Lower leg skin (tissue), 4 donors: Measurements from ENCODE around the gene OGDHL. TPM values are rescaled to one million over a fixed set of nuclear protein-coding genes. Genes with fewer than 3 reads are reported as not detected.
A peak's percentile ranks its signal among the peaks of the same experiment; 100 is the strongest.

Experiments used
- DNase-seq, 2 donors: peaks; one replicate each; pipeline ENCODE4 v3.0.0-alpha.2; 2019; ENCODE audit warnings: low spot score in 2 of 2
- H3K4me3 ChIP-seq: fragments of 200-600 bp; sonication (generic); 2 replicates; pipeline ENCODE4 v1.5.1; 2017; ENCODE audit warnings: mild to moderate bottlenecking, low read depth; ENCODE audit not compliant: poor library complexity, severe bottlenecking
- CTCF ChIP-seq, 3 donors: fragments of 450-650 bp; IDR thresholded peaks; one replicate each; pipeline ENCODE4 v1.5.1; 2016; ENCODE audit warnings: antibody characterized with exemption in 3 of 3, mild to moderate bottlenecking in 3 of 3, moderate library complexity in 2 of 3
- POLR2A ChIP-seq, 2 donors: fragments of 450-650 bp; IDR thresholded peaks; one replicate each; pipeline ENCODE4 v1.6.1; 2016 to 2017; ENCODE audit warnings: antibody characterized with exemption in 2 of 2, mild to moderate bottlenecking in 1 of 2, moderate library complexity in 1 of 2
- WGBS, 2 donors: methylation state at CpG; one replicate each; pipeline ENCODE4 v1.1.5; 2018; 5-methylcytosine and 5-hydroxymethylcytosine counted together
- intact Hi-C: fragments of 100-400 bp; cut with DNase I; formaldehyde crosslinking; loops from one replicate; pipeline ENCODE4 v1.15.0; 2023; ENCODE audit warnings: low total_unique reads
- total RNA-seq, 4 donors: library from RNA; depleted of rRNA; stranded (reverse); fragments of >200 nt; gene quantifications; one replicate each; pipeline ENCODE4 v1.1.0, GENCODE V29; 2016

OGDHL gene
- total RNA-seq, 4 donors from 2014 or later = 0.10 to 0.16 TPM; not detected in 2

- intact Hi-C loops = no loop called here
- H3K4me3 ChIP-seq = no peak overlapping the region
- DNase-seq = peak in 1 of 2 donors; percentile 76
- TF ChIP-seq POLR2A (IDR thresholded peaks at IDR 0.05) = no peak
- TF ChIP-seq CTCF (IDR thresholded peaks at IDR 0.05) = no peak
- 84 to 88% methylated on average over 13 to 14 of the region's 16 CpGs for WGBS, 2 donors
These were observed 21.6 kb downstream of the OGDHL start for GRCh38 chr10:49740346-49741107.

- no peak overlapping the region for H3K4me3 ChIP-seq
- DNase-seq = peak in 1 of 2 donors; percentile 74
- intact Hi-C loops = no loop called here
- TF ChIP-seq CTCF (IDR thresholded peaks at IDR 0.05) (no peak), POLR2A (IDR thresholded peaks at IDR 0.05) (no peak)
- 49 to 77% methylated on average over 9 to 13 of the region's 14 CpGs for WGBS, 2 donors
These were observed 22.7 kb downstream of the OGDHL start for GRCh38 chr10:49739426-49739825.

GRCh38 chr10:49738616-49739360, 23.3 kb downstream of the OGDHL start:
- H3K4me3 ChIP-seq = no peak overlapping the region
- intact Hi-C loops = no loop called here
- no peak for DNase-seq
- WGBS, 2 donors = 57 to 73% methylated on average over 9 to 10 of the region's 10 CpGs
- TF ChIP-seq POLR2A (IDR thresholded peaks at IDR 0.05) (no peak), CTCF (IDR thresholded peaks at IDR 0.05) (no peak)

GRCh38 chr10:49737474-49738201, 24.5 kb downstream of the OGDHL start:
- H3K4me3 ChIP-seq = no peak overlapping the region
- DNase-seq = peak in 1 of 2 donors; percentile 76
- TF ChIP-seq CTCF (IDR thresholded peaks at IDR 0.05) = no peak
- no peak for TF ChIP-seq POLR2A (IDR thresholded peaks at IDR 0.05)
- intact Hi-C loops = no loop called here
- WGBS, 2 donors = 85 to 90% methylated on average over 16 to 18 of the region's 19 CpGs

- intact Hi-C loops = no loop called here
- H3K4me3 ChIP-seq = no peak overlapping the region
- no peak for DNase-seq
- 90 to 91% methylated on average over 5 of the region's 5 CpGs for WGBS, 2 donors
- TF ChIP-seq CTCF (IDR thresholded peaks at IDR 0.05) (no peak), POLR2A (IDR thresholded peaks at IDR 0.05) (no peak)
These were observed 25.5 kb downstream of the OGDHL start for GRCh38 chr10:49736564-49737113.
